GM19035 (cell line): ENCODE results near the gene MPPED1.

Experiments used
- ATAC-seq: cut with Tn5 transposase; IDR thresholded peaks from one replicate; pipeline ENCODE4 v1.9.1; 2021; ENCODE audit not compliant: unreplicated experiment

MPPED1 gene

GRCh38 chr22:43491177-43491576 lies 79.4 kb downstream of the MPPED1 start:
- no peak for ATAC-seq

- no peak for ATAC-seq
These were observed 79.9 kb downstream of the MPPED1 start for GRCh38 chr22:43491737-43492136.

DNA sequence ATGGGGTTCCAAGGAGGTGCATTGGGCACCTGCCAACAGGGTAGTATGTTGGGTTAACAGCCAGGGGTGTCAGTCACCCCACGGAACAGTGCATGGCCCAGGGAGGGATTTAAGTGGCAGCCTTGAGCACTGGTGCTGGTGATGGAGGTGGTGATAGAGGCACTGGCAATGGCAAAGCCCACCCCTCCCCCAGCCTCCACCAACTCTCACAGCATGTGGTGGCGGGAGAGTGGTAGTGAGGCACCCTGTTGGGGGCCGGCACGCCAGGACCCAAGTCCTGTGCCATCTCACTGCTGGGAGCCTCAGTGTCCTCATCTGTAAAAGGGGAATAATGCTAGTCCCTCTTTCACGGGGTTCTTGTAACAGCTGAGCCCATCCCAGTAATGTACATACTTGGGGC lies 81.5 kb downstream of the MPPED1 start:
- no peak for ATAC-seq

DNA sequence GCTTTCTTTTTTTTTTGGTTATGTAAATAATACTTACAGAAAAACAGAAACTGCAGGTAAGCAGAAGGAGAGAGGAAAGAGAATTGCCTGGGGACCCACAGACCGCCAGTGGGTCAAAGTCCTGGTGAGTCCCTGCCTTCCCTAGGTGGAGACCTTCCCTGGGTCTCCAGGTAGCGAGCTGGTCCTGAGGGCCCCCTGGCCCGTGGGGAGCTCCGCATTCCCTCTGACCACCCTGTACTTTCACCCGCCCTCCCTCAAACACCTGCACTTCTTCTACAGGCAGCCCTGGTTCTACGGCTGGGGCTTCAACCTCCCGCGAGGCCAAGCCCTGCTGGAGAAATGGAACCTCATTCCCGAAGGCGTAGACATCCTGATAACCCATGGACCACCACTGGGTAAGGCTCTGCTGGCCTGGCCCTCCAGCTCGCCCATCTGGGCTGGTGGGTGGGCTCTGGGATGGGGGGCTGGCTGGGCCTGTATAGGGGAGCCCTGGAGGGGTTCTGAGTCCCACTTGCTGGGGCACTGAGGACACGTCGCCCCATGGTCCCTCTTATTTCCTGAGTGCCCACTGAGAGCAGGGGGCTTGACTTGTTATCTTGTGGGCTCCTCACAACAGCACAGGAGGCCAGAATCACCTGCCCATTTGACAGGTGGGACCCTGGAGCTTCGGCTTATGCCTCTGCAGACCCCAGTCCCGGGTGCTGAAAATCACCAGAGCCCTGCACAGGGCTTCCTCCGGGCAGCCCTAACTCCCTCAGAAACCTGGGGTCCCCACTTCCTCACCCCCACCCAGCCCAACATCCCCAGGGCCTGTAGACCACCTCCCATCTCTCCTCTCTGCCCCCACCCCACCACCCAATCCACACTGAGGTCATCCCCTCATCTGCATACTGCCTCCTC lies 86.4 kb downstream of the MPPED1 start:
- no peak for ATAC-seq

DNA sequence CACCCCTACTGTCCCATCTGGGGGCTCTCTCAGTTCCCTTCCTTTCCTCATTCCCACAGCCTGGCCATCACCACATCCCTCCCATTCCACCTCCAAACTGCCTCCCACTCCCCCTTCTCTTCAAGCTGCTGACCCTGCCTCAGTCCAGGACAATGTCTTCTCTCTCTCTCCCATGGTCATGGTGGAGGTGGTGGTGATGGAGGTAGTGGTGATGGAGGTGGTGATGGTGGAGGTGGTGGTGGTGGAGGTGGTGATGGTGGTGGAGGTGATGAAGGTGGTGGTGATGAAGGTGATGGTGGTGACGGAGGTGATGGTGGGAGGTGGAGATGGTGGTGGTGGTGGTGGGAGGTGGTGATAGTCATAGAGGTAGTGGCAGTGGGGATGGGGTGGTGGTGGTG lies 87.0 kb downstream of the MPPED1 start:
- ATAC-seq: no peak

GRCh38 chr22:43500792-43501785 lies 89.3 kb downstream of the MPPED1 start:
- ATAC-seq: no peak

GRCh38 chr22:43501878-43502277 lies 90.1 kb downstream of the MPPED1 start:
- ATAC-seq: no peak

- ATAC-seq: no peak
These were observed 90.6 kb downstream of the MPPED1 start for GRCh38 chr22:43502306-43502874.

DNA sequence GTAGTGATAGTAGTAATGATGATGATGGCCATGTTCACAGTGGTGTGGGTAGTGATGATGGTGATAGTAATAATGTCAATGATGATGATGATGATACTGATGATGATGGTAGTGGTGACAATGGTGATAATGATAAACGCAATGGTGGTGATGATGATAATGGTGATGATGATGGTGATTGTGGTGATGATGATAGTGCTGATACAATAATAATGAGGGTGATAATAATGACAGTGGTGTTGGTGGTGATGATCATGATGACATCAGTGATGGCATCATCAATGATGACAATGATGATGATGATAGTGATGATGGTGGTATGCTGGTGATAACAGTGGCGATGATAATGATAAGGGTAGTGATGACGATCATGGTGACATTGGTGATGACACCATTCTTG lies 92.3 kb downstream of the MPPED1 start:
- no peak for ATAC-seq

GRCh38 chr22:43504666-43505261 lies 93.0 kb downstream of the MPPED1 start:
- no peak for ATAC-seq

DNA sequence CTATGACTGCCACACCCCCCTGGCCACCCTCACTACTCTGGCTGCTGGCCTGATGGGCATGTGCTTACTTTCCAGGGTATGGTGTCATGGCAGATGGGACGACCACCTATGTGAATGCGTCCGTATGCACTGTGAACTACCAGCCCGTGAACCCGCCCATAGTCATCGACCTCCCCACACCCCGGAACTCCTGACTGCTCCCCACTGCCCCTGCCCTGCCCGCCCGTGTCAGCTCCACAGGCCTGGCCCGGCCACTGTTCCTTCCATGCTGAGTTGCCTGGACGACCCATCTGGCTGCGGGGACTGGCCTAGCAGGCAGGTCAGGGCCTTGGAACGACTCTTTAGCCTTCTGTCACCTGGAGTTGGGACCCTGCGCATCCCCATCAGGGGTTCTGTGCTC lies 93.6 kb downstream of the MPPED1 start:
- ATAC-seq: no peak

DNA sequence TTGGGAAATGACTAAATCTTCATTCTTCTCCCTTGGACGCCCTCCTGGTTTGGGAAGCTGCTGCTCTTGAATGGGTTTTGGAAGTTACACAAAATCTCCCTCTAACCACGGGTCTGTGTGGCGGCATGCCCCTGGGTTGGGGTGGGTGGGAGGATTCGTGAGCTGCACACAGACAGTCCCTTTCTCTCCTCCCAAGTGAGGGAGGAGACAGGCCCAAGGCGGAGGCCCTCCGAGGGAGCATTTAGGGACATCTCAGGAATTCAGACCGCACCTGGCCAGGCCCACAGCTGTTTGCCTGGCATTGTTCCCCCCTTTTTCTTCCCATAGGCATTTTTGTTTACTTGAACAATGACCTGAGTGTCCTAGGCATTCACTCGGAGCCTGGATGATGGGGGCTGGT lies 94.1 kb downstream of the MPPED1 start:
- no peak for ATAC-seq

DNA sequence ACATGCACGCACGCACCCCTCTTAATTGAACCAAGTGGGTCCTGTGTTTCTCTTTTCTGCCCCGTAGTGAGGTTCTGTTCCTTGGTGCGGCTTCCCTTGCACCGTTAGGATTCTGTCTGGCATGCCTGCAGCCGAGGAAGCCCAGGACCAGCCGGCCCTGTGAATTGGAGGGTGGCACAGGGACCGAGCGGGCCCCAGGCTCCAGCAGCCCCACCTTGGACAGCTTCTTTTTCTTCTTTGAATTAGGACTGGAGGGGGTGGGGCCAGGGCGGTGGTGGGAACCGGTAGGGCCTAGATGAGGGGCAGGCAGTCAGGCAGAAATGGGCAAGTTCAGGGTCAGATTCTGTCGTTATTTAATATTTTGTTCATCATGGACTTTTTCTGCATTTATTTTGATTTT lies 94.7 kb downstream of the MPPED1 start:
- no peak for ATAC-seq

- ATAC-seq: no peak
These were observed 95.4 kb downstream of the MPPED1 start for GRCh38 chr22:43507235-43507634.

GRCh38 chr22:43508489-43508888 lies 96.7 kb downstream of the MPPED1 start:
- no peak for ATAC-seq

DNA sequence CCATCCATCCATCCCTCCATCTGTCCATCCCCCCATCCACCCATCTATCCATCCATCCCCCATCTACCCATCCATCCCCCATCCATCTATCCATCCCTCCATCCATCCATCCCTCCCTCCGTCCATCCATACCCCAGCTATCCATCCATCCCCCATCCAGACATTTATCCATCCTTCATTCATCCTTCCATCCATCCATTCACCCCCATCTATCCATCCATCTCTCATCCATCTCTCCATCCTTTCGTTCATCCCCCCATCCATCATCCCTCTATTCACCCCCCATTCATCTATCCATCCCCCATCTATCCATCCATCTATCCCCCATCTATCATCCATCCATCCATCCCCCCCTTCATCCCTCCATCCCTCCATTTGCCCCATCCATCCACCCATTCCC lies 97.5 kb downstream of the MPPED1 start:
- no peak for ATAC-seq

- no peak for ATAC-seq
These were observed 98.7 kb downstream of the MPPED1 start for GRCh38 chr22:43510281-43511070.

DNA sequence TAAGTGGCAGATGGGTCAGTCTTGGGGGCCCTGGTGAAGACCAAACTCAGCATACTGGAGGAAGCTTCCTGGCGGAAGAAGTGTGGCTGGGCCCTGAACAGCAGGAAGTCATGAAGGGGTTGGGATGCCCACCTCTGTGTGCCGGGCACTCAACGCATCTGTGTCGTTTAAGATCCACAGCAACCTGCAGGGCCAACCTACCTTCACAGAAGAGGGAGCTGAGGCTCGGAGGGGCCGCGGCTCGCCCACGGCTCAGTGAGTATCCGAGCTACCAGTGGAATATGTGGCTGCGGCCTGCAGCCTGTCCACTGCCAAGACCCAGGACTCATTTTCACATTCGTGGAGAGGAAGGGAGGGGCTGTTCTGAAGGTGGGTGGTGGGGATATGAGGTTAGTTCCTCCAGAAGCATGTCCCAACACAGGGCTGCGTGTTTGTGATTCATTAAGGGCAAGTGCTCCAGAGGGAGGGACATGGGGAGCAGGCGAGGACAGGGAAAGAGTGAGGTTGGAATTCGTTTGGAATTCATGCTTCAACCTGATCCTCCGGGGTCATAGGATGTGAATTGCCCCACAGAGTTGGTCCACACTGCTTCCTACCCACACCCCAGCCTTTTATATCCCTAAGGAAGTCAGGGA lies 99.6 kb downstream of the MPPED1 start:
- ATAC-seq: no peak

DNA sequence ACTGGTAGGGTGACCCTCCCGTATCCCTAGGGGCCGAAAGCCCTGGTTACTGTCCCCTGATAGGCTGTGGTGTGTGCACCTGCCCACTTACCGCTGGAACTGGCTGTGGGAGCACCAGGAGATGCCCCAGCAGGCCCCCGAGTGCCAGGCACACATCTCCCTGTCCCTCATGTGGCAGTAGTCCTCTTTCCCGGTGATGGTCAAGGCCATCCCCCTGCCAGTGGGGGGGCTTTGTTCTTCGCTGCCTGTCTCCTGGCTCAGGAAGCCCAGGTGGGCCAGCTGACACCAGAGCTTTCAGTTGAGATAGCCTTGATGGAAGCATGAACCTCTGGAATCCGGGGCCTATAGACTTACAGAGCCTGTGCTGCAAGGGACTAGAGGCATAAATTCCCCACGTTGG lies 100.5 kb downstream of the MPPED1 start:
- ATAC-seq: no peak
